HG03457 (cell line): ENCODE measurements around the gene CHRNB1.

Experiments
- ATAC-seq: cut with Tn5 transposase; IDR thresholded peaks from one replicate; pipeline ENCODE4 v1.9.1; 2021; ENCODE audit warnings: moderate number of reproducible peaks; ENCODE audit not compliant: unreplicated experiment

CHRNB1 gene

GRCh38 chr17:7444682-7445618, at the start of gene CHRNB1:
Gene CHRNB1 (plus strand): TSS chr17:7445061. CDS start chr17:7445128, 67 bp downstream.
- ATAC-seq: no peak

- no peak for ATAC-seq
Observed at GRCh38 chr17:7396147-7396546, 48.7 kb upstream of the CHRNB1 start.

DNA sequence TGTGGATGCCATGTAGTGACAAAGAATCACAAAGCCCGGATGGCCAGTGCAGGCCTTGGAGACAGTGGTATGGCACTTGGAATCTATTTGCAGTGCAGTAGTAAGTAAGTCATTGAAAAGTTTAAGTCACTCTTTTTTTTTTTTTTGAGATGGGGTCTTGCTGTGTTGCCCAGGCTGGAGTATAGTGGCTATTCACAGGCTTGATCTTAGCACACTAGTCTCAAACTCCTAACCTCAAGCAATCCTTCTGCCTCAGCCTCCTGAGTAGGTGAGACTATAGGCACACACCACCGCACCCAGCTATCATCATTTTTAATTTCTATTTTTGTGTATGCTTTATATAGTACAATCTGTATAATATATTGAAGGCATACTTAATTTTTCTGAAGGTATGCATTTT, 46.2 kb upstream of the CHRNB1 start:
- ATAC-seq: no peak

DNA sequence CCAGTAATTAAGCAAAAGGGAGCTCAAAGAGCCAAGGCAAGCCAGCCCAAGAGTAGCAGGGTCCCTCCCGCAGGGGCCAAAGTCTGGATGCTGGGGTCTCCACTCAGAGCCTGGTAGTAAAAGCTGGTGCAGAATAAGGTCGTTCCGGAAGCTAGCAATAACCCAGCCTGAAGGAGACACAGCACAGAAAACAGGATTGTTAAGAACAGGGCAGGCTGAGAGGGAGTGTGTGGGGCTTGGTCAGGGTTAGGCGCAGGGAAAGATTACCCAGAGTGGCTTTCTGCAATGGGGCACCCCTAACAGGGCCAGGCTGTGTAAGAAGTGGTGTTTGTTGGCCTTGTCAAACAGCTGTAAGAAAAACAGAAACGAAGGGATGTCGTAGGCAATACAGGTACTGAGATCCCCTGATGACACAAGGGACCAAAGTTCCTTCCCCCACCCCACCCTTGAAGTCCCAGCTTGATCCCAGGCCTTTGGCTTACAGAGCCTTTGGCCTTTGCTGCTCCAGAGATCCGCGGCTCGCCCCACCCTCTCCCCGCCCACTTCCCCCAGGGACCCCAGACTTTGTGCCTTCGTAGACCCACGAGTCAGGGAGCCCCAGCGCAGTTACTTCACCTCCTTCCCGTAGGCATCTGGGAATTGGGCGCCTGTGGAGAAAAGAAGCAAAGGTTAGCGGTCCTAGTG, 41.7 kb upstream of the CHRNB1 start:
- ATAC-seq: no peak

DNA sequence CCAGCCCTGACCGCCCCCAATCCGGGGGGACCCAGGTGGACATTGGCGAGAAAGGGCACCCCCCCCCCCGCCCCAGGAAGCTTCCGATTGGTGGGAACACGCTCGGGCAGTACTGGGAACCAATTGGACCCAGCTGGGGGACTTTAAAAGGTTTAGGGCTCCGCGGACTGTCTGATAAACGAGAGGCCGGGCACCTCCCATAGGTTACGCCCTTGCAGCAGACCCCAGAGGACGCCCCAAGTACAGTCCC, 41.2 kb upstream of the CHRNB1 start:
- no peak for ATAC-seq

- ATAC-seq: peak; percentile 78
Observed at GRCh38 chr17:7403977-7404736, 40.7 kb upstream of the CHRNB1 start, which contains the start of gene TMEM256. Gene TMEM256 (minus strand): TSS chr17:7404097. CDS start chr17:7404084, 13 bp downstream.

DNA sequence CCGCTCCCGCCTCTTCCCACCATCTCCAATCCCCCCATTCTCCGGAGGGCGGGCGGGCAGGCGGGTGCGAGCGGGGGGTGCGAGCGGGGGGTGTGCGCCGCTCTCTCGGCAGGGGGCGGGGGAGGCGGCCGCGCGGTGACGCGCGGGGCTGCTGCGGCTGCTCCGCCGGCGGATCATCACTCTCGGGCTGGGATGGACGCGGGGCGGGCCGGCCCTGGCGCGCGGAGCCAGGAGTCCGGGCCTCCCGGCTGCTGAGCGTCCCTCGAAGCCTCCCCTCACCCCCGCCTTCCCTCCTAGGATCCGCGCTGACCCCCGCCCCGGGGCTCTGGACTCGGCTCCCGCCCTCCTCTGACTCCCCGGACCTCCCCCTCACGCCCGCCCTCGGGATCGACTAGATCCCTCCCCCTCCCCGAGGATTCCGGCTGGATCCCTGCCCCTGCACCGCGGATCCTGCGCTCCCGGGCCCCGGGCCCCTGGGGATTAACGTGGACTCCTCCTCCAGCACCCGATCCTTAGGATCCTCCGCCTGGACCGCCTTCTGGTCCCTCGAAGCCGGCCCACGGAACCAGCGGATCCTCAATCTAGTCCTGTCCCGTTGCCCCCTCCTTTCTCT, 40.0 kb upstream of the CHRNB1 start:
- no peak for ATAC-seq

DNA sequence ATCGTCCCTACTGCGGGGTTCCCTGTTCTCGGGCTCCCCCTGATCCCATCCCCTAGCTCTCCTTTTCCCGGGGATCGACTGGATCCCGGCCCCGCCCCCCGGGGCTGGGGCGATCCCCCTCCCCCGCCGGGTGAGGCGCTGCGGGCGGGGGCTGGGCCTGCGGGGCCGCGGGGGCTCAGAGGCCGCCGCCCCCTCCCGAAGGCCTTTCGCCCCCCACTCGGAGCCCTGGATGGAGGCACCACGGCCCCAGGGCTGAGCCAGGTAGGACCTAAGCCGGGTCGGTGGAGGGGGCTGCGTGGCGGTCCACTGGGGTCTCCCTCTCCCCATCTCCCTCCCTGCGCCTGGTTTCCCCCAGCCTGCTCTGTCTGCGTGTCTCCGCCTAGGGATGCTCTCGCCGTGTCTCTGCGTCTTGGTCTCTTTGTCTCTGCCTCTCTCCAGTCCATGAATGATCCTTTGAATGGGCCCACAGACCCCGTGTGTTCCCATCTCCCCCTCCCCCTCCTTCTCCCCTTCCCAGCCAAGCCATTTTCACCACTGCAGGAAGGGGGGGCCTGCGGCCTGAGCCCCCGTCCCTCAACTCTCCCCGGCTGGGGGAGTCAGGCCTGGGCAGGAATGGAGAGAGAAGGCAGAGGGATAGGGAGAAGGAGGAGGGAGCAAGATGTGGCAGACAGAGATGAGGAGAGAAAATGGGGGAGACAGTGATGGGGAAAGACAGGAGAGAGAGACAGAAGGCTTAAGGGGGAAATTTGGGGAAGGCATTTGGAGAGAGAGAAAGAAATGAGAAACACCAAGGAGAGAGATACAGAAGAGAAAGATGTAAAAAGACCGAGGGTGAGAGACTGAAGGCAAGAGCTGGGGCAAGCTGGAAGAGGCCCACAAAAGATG, 39.3 kb upstream of the CHRNB1 start:
- ATAC-seq: no peak

- no peak for ATAC-seq
Observed at GRCh38 chr17:7406235-7406825, 38.5 kb upstream of the CHRNB1 start.

GRCh38 chr17:7407082-7407481, 37.8 kb upstream of the CHRNB1 start:
- ATAC-seq: no peak

GRCh38 chr17:7407485-7408251, 37.2 kb upstream of the CHRNB1 start, which contains the start of gene NLGN2:
Gene NLGN2 (plus strand): TSS chr17:7407845. CDS start chr17:7408256, 411 bp downstream.
- ATAC-seq: no peak

DNA sequence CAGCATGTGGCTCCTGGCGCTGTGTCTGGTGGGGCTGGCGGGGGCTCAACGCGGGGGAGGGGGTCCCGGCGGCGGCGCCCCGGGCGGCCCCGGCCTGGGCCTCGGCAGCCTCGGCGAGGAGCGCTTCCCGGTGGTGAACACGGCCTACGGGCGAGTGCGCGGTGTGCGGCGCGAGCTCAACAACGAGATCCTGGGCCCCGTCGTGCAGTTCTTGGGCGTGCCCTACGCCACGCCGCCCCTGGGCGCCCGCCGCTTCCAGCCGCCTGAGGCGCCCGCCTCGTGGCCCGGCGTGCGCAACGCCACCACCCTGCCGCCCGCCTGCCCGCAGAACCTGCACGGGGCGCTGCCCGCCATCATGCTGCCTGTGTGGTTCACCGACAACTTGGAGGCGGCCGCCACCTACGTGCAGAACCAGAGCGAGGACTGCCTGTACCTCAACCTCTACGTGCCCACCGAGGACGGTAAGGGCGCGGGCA, 36.6 kb upstream of the CHRNB1 start:
- ATAC-seq: no peak

- ATAC-seq: no peak
Observed at GRCh38 chr17:7408863-7409262, 36.0 kb upstream of the CHRNB1 start.

- no peak for ATAC-seq
Observed at GRCh38 chr17:7409716-7410115, 35.1 kb upstream of the CHRNB1 start.

GRCh38 chr17:7410634-7411426, 34.0 kb upstream of the CHRNB1 start:
- no peak for ATAC-seq

GRCh38 chr17:7411427-7411750, 33.5 kb upstream of the CHRNB1 start:
- ATAC-seq: no peak

DNA sequence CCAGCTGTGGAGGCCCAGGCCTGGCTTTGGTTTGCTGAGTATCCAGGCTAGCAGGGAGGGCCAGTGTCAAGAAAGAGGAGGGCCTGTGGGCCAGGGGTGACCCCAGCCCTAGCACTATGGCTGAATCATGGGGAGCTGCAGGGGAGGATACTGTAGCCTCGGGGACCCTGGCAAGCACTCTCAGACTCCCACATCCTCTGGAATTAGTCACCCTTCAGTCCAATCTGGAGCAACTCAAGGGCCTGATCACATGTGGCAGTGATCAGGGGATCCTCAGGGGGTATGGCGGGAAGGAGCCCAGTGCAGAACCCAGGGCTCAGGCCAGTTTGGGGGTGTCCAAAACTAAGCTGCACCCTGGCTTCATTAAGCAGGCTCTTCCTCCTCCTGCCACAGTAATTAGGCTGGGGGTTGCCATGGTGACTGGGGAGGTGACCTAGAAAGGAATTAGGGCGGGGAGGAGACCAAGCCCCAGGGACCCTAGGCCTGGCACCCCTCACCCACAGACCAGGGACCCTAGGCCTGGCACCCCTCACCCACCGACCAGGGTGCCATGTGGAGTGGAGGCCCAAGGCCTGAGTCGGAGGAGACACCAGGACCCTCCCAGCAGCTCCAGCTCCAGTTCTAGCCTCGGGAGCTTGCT, 31.4 kb upstream of the CHRNB1 start:
- ATAC-seq: no peak

GRCh38 chr17:7414837-7415236, 30.0 kb upstream of the CHRNB1 start:
- ATAC-seq: no peak
